NB4 (cell line): ENCODE measurements around the gene ACACA.

Experiments
- DNase-seq: peaks from one replicate; pipeline ENCODE4 v3.0.0; 2010; ENCODE audit warnings: low read depth
- H3K4me3 ChIP-seq: one replicate; pipeline ENCODE4 v1.5.1; 2011; ENCODE audit warnings: mild to moderate bottlenecking, low read depth, low read length, moderate library complexity
- MYC ChIP-seq: IDR thresholded peaks from 2 replicates; pipeline ENCODE4 v1.6.1; 2011; ENCODE audit warnings: low read depth, low read length
- POLR2A ChIP-seq: IDR thresholded peaks from 2 replicates; pipeline ENCODE4 v1.6.1; 2011; ENCODE audit warnings: mild to moderate bottlenecking; ENCODE audit not compliant: insufficient read length; ENCODE audit errors: extremely low read depth
- TF ChIP-seq, protein P1 (sequence below): IDR thresholded peaks from 2 replicates; pipeline ENCODE4 v1.6.1; 2011; ENCODE audit warnings: low read depth, low read length
- TF ChIP-seq, protein P2 (sequence below): IDR thresholded peaks from one replicate; pipeline ENCODE4 v1.5.1; 2012; ENCODE audit warnings: low read depth, low read length

Gene ACACA

DNA sequence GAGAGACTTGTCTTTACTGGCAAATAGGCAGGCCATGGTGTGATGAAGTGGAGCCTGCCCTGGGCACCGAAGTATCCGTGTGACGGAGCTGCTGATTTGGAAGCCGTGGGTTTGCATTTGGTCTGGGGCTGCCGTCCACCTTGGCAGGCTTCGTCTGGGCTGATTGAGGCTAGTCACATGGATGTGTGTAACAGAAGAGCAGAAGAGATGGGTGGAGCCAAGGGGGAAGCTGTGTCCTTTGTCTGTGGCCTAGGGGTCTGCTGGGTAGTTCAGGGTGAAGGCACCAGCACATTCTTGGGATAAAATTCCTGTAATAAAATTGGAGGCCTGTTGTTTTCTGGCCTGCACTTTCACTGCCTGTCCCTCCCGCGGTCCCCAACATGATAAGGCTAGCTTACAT lies 351.7 kb downstream of the ACACA start:
- TF ChIP-seq, protein P1, sequence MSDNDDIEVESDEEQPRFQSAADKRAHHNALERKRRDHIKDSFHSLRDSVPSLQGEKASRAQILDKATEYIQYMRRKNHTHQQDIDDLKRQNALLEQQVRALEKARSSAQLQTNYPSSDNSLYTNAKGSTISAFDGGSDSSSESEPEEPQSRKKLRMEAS: no peak
- TF ChIP-seq POLR2A (no peak), MYC (no peak)
- TF ChIP-seq, protein P2, sequence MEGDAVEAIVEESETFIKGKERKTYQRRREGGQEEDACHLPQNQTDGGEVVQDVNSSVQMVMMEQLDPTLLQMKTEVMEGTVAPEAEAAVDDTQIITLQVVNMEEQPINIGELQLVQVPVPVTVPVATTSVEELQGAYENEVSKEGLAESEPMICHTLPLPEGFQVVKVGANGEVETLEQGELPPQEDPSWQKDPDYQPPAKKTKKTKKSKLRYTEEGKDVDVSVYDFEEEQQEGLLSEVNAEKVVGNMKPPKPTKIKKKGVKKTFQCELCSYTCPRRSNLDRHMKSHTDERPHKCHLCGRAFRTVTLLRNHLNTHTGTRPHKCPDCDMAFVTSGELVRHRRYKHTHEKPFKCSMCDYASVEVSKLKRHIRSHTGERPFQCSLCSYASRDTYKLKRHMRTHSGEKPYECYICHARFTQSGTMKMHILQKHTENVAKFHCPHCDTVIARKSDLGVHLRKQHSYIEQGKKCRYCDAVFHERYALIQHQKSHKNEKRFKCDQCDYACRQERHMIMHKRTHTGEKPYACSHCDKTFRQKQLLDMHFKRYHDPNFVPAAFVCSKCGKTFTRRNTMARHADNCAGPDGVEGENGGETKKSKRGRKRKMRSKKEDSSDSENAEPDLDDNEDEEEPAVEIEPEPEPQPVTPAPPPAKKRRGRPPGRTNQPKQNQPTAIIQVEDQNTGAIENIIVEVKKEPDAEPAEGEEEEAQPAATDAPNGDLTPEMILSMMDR: no peak
- no peak overlapping the region for H3K4me3 ChIP-seq
- no peak for DNase-seq

DNA sequence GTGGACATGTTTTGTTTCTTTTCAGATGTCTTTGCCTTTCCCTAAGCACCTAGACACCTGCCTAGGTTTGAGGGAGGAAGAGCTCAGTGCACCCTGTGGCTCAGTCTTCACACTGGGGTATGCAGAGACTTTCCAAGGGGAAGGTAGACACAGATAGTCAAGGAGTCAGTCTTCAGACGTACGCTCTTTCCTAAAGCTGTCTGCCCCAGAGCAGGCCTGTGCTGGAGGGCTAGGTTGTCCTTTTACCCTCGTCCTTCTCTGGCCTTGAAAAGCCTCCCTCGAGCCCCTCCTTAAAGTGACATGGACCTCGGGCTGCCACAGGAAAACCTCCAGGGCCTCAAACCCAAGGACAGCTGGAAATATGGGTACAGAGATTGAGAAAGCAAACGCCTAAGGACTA lies 354.2 kb downstream of the ACACA start:
- DNase-seq: no peak
- TF ChIP-seq POLR2A: no peak
- TF ChIP-seq, protein P1: no peak
- TF ChIP-seq MYC: no peak
- TF ChIP-seq, protein P2: no peak
- no peak overlapping the region for H3K4me3 ChIP-seq

DNA sequence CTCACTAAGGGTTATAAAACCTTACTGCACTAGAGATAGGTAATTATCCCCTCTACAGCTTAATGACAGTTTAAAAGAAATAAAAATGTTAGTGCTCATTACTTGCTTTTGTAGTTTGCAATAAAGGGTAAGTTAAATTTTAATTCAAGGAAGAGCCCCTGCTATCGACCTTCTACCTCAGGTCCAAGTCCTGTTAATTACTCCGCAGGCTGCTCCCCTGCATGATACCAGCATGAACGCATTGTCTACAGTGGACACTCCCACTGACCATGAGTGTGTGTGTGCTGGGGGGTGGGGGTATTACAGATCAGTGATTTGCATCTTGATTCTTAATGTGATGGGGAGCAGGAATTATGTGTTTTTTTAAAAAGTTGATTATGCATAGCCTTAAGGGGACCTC lies 354.8 kb downstream of the ACACA start:
- no peak for DNase-seq
- TF ChIP-seq, protein P1: no peak
- TF ChIP-seq POLR2A (no peak), MYC (no peak)
- TF ChIP-seq, protein P2: no peak

DNA sequence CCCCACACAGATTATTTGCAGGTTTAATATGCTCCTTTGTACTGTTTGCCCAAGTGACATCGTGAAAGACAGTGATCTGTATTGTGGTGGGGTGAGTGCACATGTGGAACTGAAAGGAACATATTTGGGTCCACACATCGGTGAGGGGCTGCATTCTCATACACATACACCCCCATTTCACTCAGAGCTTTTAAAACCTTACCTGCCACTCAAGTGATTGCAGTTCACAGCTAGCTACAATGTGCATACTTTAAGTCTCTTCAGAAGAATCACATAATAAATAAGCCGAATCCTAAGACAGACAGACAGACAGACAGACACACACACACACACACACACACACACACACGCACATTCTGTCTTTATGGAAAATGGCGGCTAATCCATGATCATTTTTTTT lies 355.3 kb downstream of the ACACA start:
- TF ChIP-seq, protein P2: no peak
- TF ChIP-seq, protein P1: no peak
- TF ChIP-seq POLR2A (no peak), MYC (no peak)
- no peak overlapping the region for H3K4me3 ChIP-seq
- no peak for DNase-seq

More for the DNA sequence above, 354.8 kb downstream of the ACACA start:
- no peak overlapping the region for H3K4me3 ChIP-seq

DNA sequence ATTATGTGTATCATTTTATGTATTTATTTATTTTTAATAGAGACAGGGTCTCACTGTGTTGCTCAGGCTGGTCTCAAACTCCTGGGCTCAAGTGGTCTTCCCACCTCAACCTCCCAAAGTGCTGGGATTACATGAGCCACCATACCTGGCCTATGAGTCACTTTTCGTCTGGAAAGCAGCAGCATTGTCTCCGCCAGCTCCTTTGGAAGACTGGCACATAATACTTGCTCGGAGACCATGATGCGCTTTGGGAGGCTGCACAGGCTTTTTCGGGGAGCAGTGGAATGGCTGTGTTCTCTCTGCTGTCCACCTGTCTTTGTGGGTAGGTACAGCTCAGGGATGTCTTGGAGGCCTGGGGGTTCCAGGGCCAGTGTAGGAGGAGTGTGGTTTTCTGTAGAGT lies 355.7 kb downstream of the ACACA start:
- TF ChIP-seq POLR2A (no peak), MYC (no peak)
- TF ChIP-seq, protein P1: no peak
- TF ChIP-seq, protein P2: no peak
- DNase-seq: no peak
- H3K4me3 ChIP-seq: no peak overlapping the region

DNA sequence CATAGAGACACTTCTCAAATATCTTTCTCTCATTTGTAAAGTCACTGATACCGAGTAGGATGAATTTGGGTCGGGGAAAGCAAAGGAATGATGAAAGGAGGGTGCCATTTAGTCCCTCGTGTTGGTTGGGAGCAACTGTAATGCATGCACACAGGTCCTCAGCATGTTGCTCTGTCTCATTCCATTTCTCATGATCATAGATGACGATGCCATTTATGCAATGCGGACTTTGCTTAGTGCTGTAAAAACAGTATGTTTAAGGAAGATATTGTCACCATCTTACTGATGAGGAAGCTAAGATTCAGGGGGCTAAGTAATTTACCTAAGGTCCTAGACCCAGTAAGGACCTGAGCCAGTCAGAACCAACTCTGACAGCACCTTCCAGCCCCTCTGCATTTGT lies 357.8 kb downstream of the ACACA start:
- DNase-seq: no peak
- no peak overlapping the region for H3K4me3 ChIP-seq
- TF ChIP-seq POLR2A: no peak
- TF ChIP-seq MYC: no peak
- TF ChIP-seq, protein P2: no peak
- TF ChIP-seq, protein P1: no peak
